GM12865 (cell line): ENCODE data around the gene CREM.

Experiments
- DNase-seq: peaks from one replicate; pipeline ENCODE4 v3.0.0; 2010; ENCODE audit warnings: low read depth
- H3K4me3 ChIP-seq: 2 replicates; pipeline ENCODE4 v1.5.1; 2011; ENCODE audit warnings: mild to moderate bottlenecking, low read depth, low read length, control low read depth
- CTCF ChIP-seq: IDR thresholded peaks from 2 replicates; pipeline ENCODE4 v1.5.1; 2011; ENCODE audit warnings: low read length, control low read depth, low read depth, inconsistent platforms; ENCODE audit not compliant: insufficient read depth; ENCODE audit errors: missing control alignments

CREM gene

GRCh38 chr10:35135861-35136260, 9.2 kb downstream of the CREM start:
- peak overlapping the region; percentile 36 for H3K4me3 ChIP-seq
- TF ChIP-seq CTCF: no peak
- DNase-seq: peak; percentile 69

GRCh38 chr10:35136263-35136815, 9.7 kb downstream of the CREM start:
- peak; percentile 69 for DNase-seq
- peak overlapping the region; percentile 36 for H3K4me3 ChIP-seq
- no peak for TF ChIP-seq CTCF

- DNase-seq: no peak
- H3K4me3 ChIP-seq: no peak overlapping the region
- no peak for TF ChIP-seq CTCF
These were observed 13.5 kb downstream of the CREM start for GRCh38 chr10:35140126-35140525.

- no peak for DNase-seq
- TF ChIP-seq CTCF: no peak
- H3K4me3 ChIP-seq: no peak overlapping the region
These were observed 14.1 kb downstream of the CREM start for GRCh38 chr10:35140727-35141126.

- peak; percentile 52 for DNase-seq
- TF ChIP-seq CTCF: no peak
- H3K4me3 ChIP-seq: peak overlapping the region; percentile 39
These were observed 23.7 kb downstream of the CREM start for GRCh38 chr10:35150308-35150707.

- no peak for DNase-seq
- TF ChIP-seq CTCF: no peak
- no peak overlapping the region for H3K4me3 ChIP-seq
These were observed 26.3 kb downstream of the CREM start for GRCh38 chr10:35152992-35153391.

- no peak overlapping the region for H3K4me3 ChIP-seq
- DNase-seq: no peak
- no peak for TF ChIP-seq CTCF
These were observed 27.1 kb downstream of the CREM start for GRCh38 chr10:35153716-35154115.
